GM19467 (cell line): ENCODE data around the gene GRM7.

Experiments used
- ATAC-seq: cut with Tn5 transposase; IDR thresholded peaks from one replicate; pipeline ENCODE4 v1.9.1; 2021; ENCODE audit warnings: mild to moderate bottlenecking, moderate library complexity; ENCODE audit not compliant: unreplicated experiment

GRM7 gene

GRCh38 chr3:7565574-7565973 is 704.7 kb downstream of the GRM7 start:
- ATAC-seq, result no peak

- no peak for ATAC-seq
Observed at GRCh38 chr3:7567160-7567559, 706.2 kb downstream of the GRM7 start.

GRCh38 chr3:7568526-7569184 is 707.7 kb downstream of the GRM7 start:
- ATAC-seq, result no peak

- ATAC-seq, result no peak
Observed at GRCh38 chr3:7573330-7573729, 712.4 kb downstream of the GRM7 start.

GRCh38 chr3:7574435-7574834 is 713.5 kb downstream of the GRM7 start:
- ATAC-seq, result no peak

GRCh38 chr3:7576071-7576470 is 715.2 kb downstream of the GRM7 start:
- no peak for ATAC-seq

GRCh38 chr3:7576506-7576905 is 715.6 kb downstream of the GRM7 start:
- no peak for ATAC-seq

- ATAC-seq, result no peak
Observed at GRCh38 chr3:7577513-7577912, 716.6 kb downstream of the GRM7 start.

- no peak for ATAC-seq
Observed at GRCh38 chr3:7581831-7582230, 720.9 kb downstream of the GRM7 start.

- no peak for ATAC-seq
Observed at GRCh38 chr3:7585052-7585451, 724.1 kb downstream of the GRM7 start.

GRCh38 chr3:7588236-7588635 is 727.3 kb downstream of the GRM7 start:
- no peak for ATAC-seq

GRCh38 chr3:7589526-7589925 is 728.6 kb downstream of the GRM7 start:
- no peak for ATAC-seq

GRCh38 chr3:7602297-7602696 is 741.4 kb downstream of the GRM7 start:
- no peak for ATAC-seq

GRCh38 chr3:7607083-7607482 is 746.2 kb downstream of the GRM7 start:
- no peak for ATAC-seq

GRCh38 chr3:7607676-7608075 is 746.8 kb downstream of the GRM7 start:
- no peak for ATAC-seq

GRCh38 chr3:7610634-7611033 is 749.7 kb downstream of the GRM7 start:
- ATAC-seq, result no peak

GRCh38 chr3:7615043-7615442 is 754.1 kb downstream of the GRM7 start:
- ATAC-seq, result no peak

GRCh38 chr3:7618606-7619005 is 757.7 kb downstream of the GRM7 start:
- ATAC-seq, result no peak

- ATAC-seq, result no peak
Observed at GRCh38 chr3:7620401-7620800, 759.5 kb downstream of the GRM7 start.

GRCh38 chr3:7621046-7621630 is 760.2 kb downstream of the GRM7 start:
- no peak for ATAC-seq

GRCh38 chr3:7621651-7622050 is 760.7 kb downstream of the GRM7 start:
- no peak for ATAC-seq

GRCh38 chr3:7625021-7625420 is 764.1 kb downstream of the GRM7 start:
- ATAC-seq, result no peak

- no peak for ATAC-seq
Observed at GRCh38 chr3:7630351-7630911, 769.5 kb downstream of the GRM7 start.
